ENCODE data around the gene FNDC8.

DNA sequence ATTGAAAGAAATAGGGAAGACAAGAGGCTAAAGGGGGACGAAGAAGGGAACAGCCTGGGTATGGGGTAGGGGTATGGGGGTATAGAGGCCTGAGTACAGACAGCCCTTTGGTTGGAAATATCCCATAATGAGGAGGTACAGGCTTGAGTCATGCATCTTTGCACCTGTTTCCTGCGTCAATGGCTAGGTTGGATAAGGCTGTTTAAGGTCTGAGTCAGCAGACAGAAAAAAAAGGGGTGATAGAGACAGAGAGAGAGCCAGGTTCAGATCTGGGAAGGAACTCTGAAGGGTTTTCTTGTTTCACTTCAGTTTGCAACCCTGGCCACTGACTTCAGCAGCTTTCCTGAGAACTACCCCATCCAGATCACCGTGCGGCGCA, 8.5 kb downstream of the FNDC8 start:
- TF ChIP-seq SIRT6 (IDR thresholded peaks at IDR 0.05; ENCODE audit: low read length), result no peak
- TF ChIP-seq, protein P1, sequence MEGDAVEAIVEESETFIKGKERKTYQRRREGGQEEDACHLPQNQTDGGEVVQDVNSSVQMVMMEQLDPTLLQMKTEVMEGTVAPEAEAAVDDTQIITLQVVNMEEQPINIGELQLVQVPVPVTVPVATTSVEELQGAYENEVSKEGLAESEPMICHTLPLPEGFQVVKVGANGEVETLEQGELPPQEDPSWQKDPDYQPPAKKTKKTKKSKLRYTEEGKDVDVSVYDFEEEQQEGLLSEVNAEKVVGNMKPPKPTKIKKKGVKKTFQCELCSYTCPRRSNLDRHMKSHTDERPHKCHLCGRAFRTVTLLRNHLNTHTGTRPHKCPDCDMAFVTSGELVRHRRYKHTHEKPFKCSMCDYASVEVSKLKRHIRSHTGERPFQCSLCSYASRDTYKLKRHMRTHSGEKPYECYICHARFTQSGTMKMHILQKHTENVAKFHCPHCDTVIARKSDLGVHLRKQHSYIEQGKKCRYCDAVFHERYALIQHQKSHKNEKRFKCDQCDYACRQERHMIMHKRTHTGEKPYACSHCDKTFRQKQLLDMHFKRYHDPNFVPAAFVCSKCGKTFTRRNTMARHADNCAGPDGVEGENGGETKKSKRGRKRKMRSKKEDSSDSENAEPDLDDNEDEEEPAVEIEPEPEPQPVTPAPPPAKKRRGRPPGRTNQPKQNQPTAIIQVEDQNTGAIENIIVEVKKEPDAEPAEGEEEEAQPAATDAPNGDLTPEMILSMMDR (IDR thresholded peaks at IDR 0.05; ENCODE audit: control extremely low read depth in 1 of 3, insufficient read depth in 1 of 3, low read depth in 1 of 3, low read length in 3 of 3), result no peak
- no peak for TF ChIP-seq HDAC6 (IDR thresholded peaks at IDR 0.05; ENCODE audit: low read depth, low read length)
- no peak for TF ChIP-seq POLR2A (IDR thresholded peaks at IDR 0.05; ENCODE audit: control extremely low read depth in 1 of 2, low read depth in 2 of 2, low read length in 2 of 2)
- TF ChIP-seq CHD1 (IDR thresholded peaks at IDR 0.05; ENCODE audit: low read depth, low read length), result no peak
